Activated CD8-positive, alpha-beta T cell treated with anti-CD3 and anti-CD28 coated beads for 36 hours (primary cell): ENCODE data around the gene PLA2G4D. TPM values are rescaled to one million over a fixed set of nuclear protein-coding genes. Genes with fewer than 3 reads are reported as not detected.

ENCODE experiments used
- ATAC-seq: fragments of 200-7000 bp; cut with Tn5 transposase; one replicate; pipeline ENCODE4 v1.10.0; 2021; ENCODE audit warnings: mild to moderate bottlenecking, moderate library complexity
- CTCF ChIA-PET: fragments of 350-600 bp; sonication (Branson Sonifier 250); formaldehyde crosslinking; loops from one replicate; lab custom pipeline; 2021; ENCODE audit warnings: antibody characterized with exemption; lab: Charles Lee
- POLR2A ChIA-PET: fragments of 350-600 bp; sonication (Branson Sonifier 250); formaldehyde crosslinking; loops from one replicate; lab custom pipeline; 2021; ENCODE audit warnings: antibody characterized with exemption; lab: Charles Lee
- DNase-seq: peaks from one replicate; pipeline ENCODE4 v3.0.0-alpha.2; 2020
- H3K27ac Mint-ChIP-seq: one replicate; pipeline ENCODE4 v1.8.0; 2021; ENCODE audit warnings: mild to moderate bottlenecking, mixed read lengths
- H3K27me3 Mint-ChIP-seq: one replicate; pipeline ENCODE4 v1.8.0; 2021; ENCODE audit warnings: mixed read lengths
- H3K36me3 Mint-ChIP-seq: one replicate; pipeline ENCODE4 v1.8.0; 2021; ENCODE audit warnings: low read depth, mixed read lengths
- H3K4me1 Mint-ChIP-seq: one replicate; pipeline ENCODE4 v1.8.0; 2021; ENCODE audit warnings: low read depth, mixed read lengths
- H3K4me3 Mint-ChIP-seq: one replicate; pipeline ENCODE4 v1.8.0; 2021; ENCODE audit warnings: mild to moderate bottlenecking, moderate library complexity, mixed read lengths
- H3K9me3 Mint-ChIP-seq: one replicate; pipeline ENCODE4 v1.8.0; 2021; ENCODE audit warnings: mixed read lengths
- intact Hi-C: fragments of 100-400 bp; cut with micrococcal nuclease; formaldehyde crosslinking; loops from one replicate; pipeline ENCODE4 v1.10.0; 2022
- total RNA-seq, 2 experiments: library from RNA; stranded (reverse); gene quantifications; one replicate each; pipeline ENCODE4 v1.2.3, GENCODE V29; 2021
- TF ChIP-seq, protein P1 (sequence below): fragments of 200-600 bp; IDR thresholded peaks from one replicate; pipeline ENCODE4 v1.8.0; 2022; ENCODE audit warnings: antibody characterized with exemption, mild to moderate bottlenecking

Gene PLA2G4D
- total RNA-seq, 2 experiments from 2014 or later: not detected

DNA sequence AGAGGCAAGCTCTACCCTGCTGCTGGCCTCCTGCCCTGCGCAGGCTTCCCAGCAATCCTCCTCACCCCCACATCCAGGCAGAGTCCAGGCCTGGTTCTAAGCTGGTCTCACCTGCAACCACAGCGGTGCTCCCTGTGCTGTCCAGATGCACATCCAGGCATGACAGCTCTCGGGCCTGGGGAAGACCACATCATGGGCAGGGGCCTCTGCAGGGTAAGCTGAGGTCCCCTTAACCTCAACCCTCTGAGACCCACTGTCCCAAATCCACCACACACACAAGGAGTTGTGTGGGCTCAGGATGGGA lies 10.8 kb downstream of the PLA2G4D start:
- no peak for DNase-seq
- ATAC-seq: no peak
- no peaks in the 10 kb centered on the region for H3K9me3 Mint-ChIP-seq
- ChIA-PET POLR2A (no interaction called here), CTCF (interaction anchor here (0.8 to 7.9 kb wide), 15 partner anchors 9 to 333 kb away, joined by 3 to 59 read pairs (median 8); partner anchors contain the start of gene PLA2G4D)
- TF ChIP-seq, protein P1, sequence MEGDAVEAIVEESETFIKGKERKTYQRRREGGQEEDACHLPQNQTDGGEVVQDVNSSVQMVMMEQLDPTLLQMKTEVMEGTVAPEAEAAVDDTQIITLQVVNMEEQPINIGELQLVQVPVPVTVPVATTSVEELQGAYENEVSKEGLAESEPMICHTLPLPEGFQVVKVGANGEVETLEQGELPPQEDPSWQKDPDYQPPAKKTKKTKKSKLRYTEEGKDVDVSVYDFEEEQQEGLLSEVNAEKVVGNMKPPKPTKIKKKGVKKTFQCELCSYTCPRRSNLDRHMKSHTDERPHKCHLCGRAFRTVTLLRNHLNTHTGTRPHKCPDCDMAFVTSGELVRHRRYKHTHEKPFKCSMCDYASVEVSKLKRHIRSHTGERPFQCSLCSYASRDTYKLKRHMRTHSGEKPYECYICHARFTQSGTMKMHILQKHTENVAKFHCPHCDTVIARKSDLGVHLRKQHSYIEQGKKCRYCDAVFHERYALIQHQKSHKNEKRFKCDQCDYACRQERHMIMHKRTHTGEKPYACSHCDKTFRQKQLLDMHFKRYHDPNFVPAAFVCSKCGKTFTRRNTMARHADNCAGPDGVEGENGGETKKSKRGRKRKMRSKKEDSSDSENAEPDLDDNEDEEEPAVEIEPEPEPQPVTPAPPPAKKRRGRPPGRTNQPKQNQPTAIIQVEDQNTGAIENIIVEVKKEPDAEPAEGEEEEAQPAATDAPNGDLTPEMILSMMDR: no peak
- H3K27ac Mint-ChIP-seq: no peak overlapping the region
- intact Hi-C loops: no loop called here
- H3K27me3 Mint-ChIP-seq: peaks cover 7% of the 10 kb centered on the region
- H3K4me1 Mint-ChIP-seq: peaks cover 3% of the 10 kb centered on the region
- no peak overlapping the region for H3K4me3 Mint-ChIP-seq
- no peaks in the 10 kb centered on the region for H3K36me3 Mint-ChIP-seq

DNA sequence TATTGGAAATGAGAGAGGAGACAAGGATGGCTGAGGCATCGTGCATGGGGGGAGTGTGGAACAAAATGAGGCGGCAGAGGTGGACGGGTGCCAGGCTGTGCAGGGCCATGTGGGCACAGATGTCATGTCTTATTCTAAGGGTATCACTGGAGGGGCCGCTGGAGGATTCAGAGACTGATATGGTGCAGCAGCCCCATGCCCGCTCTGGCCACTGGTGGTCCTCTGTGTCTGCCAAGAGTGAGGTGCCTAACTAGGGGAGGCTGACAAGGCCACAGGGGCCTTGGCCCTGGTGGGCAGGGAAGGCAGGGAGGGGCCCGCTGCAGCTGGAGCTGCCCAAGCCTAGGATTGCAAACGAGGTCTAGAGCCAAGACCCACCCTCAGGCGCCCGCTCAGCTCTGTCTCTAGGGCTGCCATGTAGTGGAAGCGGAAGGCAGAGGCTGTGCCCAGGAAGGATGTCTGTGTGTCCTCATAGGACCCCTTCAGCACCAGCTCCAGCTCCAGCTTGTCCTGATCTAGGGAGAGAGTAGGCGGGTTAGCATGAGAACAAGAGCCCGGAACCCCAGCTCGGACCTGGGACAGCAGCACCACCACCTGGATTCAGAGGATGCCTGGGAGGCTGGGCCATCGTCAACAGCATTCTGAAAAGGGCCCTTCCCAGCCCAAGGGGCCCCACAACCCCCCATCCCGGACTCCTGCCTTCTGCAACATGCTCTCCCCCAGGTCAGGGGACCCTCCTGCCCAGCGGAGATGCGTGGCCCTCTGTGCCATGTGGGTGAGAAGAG lies 11.3 kb downstream of the PLA2G4D start:
- POLR2A ChIA-PET: no interaction called here
- Mint-ChIP-seq H3K4me3 (no peak overlapping the region), H3K9me3 (no peaks in the 10 kb centered on the region), H3K4me1 (peaks cover 3% of the 10 kb centered on the region), H3K27ac (no peak overlapping the region), H3K36me3 (no peaks in the 10 kb centered on the region), H3K27me3 (peaks cover 7% of the 10 kb centered on the region)
- DNase-seq (no peak), ATAC-seq (no peak)
- intact Hi-C loops: no loop called here
- CTCF ChIA-PET: interaction anchor here (0.8 to 7.9 kb wide), 17 partner anchors 9 to 333 kb away, joined by 3 to 59 read pairs (median 5); partner anchors contain the start of gene PLA2G4D
- TF ChIP-seq, protein P1: no peak

DNA sequence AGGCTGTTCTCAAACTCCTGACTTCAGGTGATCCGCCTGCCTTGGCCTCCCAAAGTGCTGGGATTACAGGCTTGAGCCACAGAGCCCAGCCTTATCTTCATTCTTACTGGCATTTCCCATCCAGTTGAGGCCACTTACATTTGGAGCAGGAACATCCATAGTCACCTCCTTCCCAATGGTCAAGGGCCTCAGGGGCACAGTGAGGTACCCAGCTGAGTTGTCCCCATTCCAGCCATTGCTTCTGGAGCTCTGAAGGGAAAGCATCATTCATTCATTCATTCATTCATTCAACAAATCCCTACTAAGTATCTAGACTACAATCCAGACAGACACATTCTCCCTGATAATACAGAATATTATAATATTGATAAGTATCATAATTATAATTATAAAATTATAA lies 12.2 kb downstream of the PLA2G4D start:
- TF ChIP-seq, protein P1: no peak
- H3K4me3 Mint-ChIP-seq: no peak overlapping the region
- H3K27me3 Mint-ChIP-seq: peaks cover 7% of the 10 kb centered on the region
- H3K9me3 Mint-ChIP-seq: no peaks in the 10 kb centered on the region
- no peaks in the 10 kb centered on the region for H3K36me3 Mint-ChIP-seq
- DNase-seq (no peak), ATAC-seq (no peak)
- ChIA-PET POLR2A (interaction anchor here (0.6 kb wide), 2 partner anchors 97 to 214 kb away, joined by 3 read pairs; no protein-coding TSS in a partner anchor), CTCF (interaction anchor here (0.9 to 7.9 kb wide), 8 partner anchors 9 to 92 kb away, joined by 3 to 59 read pairs (median 4); partner anchors contain the start of gene PLA2G4D)
- peaks cover 3% of the 10 kb centered on the region for H3K4me1 Mint-ChIP-seq
- H3K27ac Mint-ChIP-seq: no peak overlapping the region
- intact Hi-C loops: no loop called here

DNA sequence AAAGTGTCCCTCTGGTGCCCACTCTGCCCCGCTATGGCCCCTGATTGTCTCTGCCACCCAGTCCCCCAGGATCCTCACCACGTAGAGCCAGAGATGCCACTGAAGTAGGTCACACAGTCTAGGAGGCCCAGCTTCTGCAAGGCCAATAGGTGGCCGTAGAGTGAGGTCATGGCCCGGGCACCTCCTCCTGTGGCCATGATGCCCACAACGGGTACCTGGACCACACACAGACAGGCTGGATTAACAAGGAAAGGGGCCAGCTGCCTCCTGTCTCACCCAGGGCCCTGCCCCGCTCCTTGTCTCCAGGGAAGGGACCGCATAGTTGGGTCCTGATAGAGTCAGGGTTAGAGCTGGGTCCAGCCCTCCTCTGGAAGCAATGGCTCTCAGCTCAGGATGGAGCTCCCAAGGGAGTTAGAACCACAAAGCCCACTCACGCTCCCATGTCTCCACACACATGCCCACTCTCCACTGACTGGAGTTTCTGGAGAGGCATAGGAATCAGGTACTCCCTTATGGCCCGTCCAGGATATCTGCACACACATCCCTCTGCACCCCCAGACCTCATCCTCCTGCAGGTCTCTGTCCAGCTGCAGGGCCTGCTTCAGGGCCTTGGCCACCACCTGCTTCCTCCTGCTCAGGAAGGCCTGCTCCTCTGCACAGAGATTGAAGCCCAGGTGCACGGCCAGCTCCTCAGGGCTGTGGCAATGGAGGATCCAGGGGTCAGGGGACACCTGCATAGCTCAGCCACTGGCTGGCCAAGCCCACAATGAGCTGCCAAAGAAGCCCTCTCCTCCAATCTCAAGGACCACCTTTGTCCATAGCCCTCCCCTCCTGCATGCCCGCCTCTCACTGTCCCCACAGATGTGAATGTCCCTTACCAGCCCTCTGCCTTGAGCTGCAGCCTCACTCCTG lies 13.2 kb downstream of the PLA2G4D start:
- no peak for DNase-seq
- Mint-ChIP-seq H3K4me1 (peaks cover 3% of the 10 kb centered on the region), H3K9me3 (no peaks in the 10 kb centered on the region), H3K4me3 (no peak overlapping the region), H3K27me3 (peaks cover 7% of the 10 kb centered on the region), H3K27ac (no peak overlapping the region), H3K36me3 (no peaks in the 10 kb centered on the region)
- TF ChIP-seq, protein P1: no peak
- intact Hi-C loops: no loop called here
- ChIA-PET POLR2A (interaction anchor here (2.0 kb wide), 1 partner anchor 9 kb away, joined by 4 read pairs; no protein-coding TSS in a partner anchor), CTCF (interaction anchor here (0.9 to 7.9 kb wide), 8 partner anchors 9 to 91 kb away, joined by 3 to 59 read pairs (median 3); no protein-coding TSS in a partner anchor)
- no peak for ATAC-seq
